PC-3 (cell line): ENCODE results near the gene CES3. TPM values are rescaled to one million over a fixed set of nuclear protein-coding genes. Genes with fewer than 3 reads are reported as not detected.

Experiments
- ATAC-seq: fragments of 200-7000 bp; cut with Tn5 transposase; 2 replicates; pipeline ENCODE4 v1.9.1; 2020; ENCODE audit warnings: mild to moderate bottlenecking, moderate library complexity
- BruUV-seq: library from RNA; stranded (reverse); fragments of 400-500 nt; replicated peaks from 2 replicates; lab custom pipeline; 2021; lab: Mats Ljungman, UMichigan
- CTCF ChIA-PET: fragments of 300-600 bp; sonication (Branson Sonifier 250); formaldehyde crosslinking; loops from one replicate; lab custom pipeline; 2022; ENCODE audit warnings: antibody characterized with exemption; lab: Charles Lee
- POLR2A ChIA-PET: fragments of 300-600 bp; sonication (Branson Sonifier 250); formaldehyde crosslinking; loops from one replicate; lab custom pipeline; 2022; ENCODE audit warnings: antibody characterized with exemption; ENCODE audit not compliant: unreplicated experiment; lab: Charles Lee
- DNase-seq: peaks from one replicate; pipeline ENCODE4 v3.0.0-alpha.2; 2015
- H2AFZ ChIP-seq: fragments of 300-600 bp; sonication (generic); 2 replicates; pipeline ENCODE4 v1.6.0; 2016; ENCODE audit warnings: antibody characterized with exemption, low read length
- H3F3A ChIP-seq: fragments of 300-600 bp; sonication (generic); one replicate; pipeline ENCODE4 v1.6.0; 2017; ENCODE audit warnings: antibody characterized with exemption, low read length, control low read depth, mild to moderate bottlenecking; ENCODE audit not compliant: unreplicated experiment
- H3K27ac ChIP-seq: fragments of 300-600 bp; sonication (generic); 2 replicates; pipeline ENCODE4 v1.5.1; 2016; ENCODE audit warnings: mild to moderate bottlenecking, low read length
- H3K27me3 ChIP-seq: fragments of 300-600 bp; sonication (generic); 2 replicates; pipeline ENCODE4 v1.6.1; 2016; ENCODE audit warnings: low read length, mixed read lengths
- H3K36me3 ChIP-seq: fragments of 300-600 bp; sonication (generic); 2 replicates; pipeline ENCODE4 v1.6.1; 2016; ENCODE audit warnings: low read depth, mixed run types, low read length, mixed read lengths
- H3K4me1 ChIP-seq: fragments of 300-600 bp; sonication (generic); 2 replicates; pipeline ENCODE4 v1.5.1; 2016; ENCODE audit warnings: low read length; ENCODE audit not compliant: insufficient read depth
- H3K4me2 ChIP-seq: fragments of 300-600 bp; sonication (generic); 2 replicates; pipeline ENCODE4 v1.6.0; 2016; ENCODE audit warnings: low read length
- H3K4me3 ChIP-seq: fragments of 300-600 bp; sonication (generic); 2 replicates; pipeline ENCODE4 v1.5.1; 2016; ENCODE audit warnings: mild to moderate bottlenecking, low read length, mixed read lengths
- H3K79me2 ChIP-seq: fragments of 300-600 bp; sonication (generic); 2 replicates; pipeline ENCODE4 v1.6.1; 2017; ENCODE audit warnings: low read length, mixed read lengths
- H3K9ac ChIP-seq: fragments of 300-600 bp; sonication (generic); 2 replicates; pipeline ENCODE4 v1.6.0; 2016; ENCODE audit warnings: mild to moderate bottlenecking, low read length
- H3K9me2 ChIP-seq: fragments of 300-600 bp; sonication (generic); replicated peaks from 2 replicates; pipeline ENCODE4 v1.6.1; 2016; ENCODE audit warnings: mixed run types, low read length, mixed read lengths
- H3K9me3 ChIP-seq: fragments of 300-600 bp; sonication (generic); 2 replicates; pipeline ENCODE4 v1.6.1; 2016; ENCODE audit warnings: low read length, mixed read lengths
- H4K20me1 ChIP-seq: fragments of 300-600 bp; sonication (generic); 2 replicates; pipeline ENCODE4 v1.6.1; 2016; ENCODE audit warnings: low read length, mixed read lengths
- CTCF ChIP-seq: fragments of 300-600 bp; sonication (generic); conservative IDR thresholded peaks from 2 replicates; pipeline ENCODE4 v1.5.1; 2017; ENCODE audit warnings: antibody characterized with exemption, low read depth, mild to moderate bottlenecking, low read length
- EZH2 ChIP-seq: fragments of 300-600 bp; sonication (generic); IDR thresholded peaks from one replicate; pipeline ENCODE4 v1.6.1; 2017; ENCODE audit warnings: antibody characterized with exemption, mild to moderate bottlenecking, low read length; ENCODE audit not compliant: unreplicated experiment
- EZH2phosphoT487 ChIP-seq: fragments of 300-600 bp; sonication (generic); IDR thresholded peaks from 2 replicates; pipeline ENCODE4 v1.6.1; 2018; ENCODE audit warnings: mild to moderate bottlenecking, antibody characterized with exemption, low read length, borderline replicate concordance
- intact Hi-C: fragments of 100-400 bp; cut with micrococcal nuclease; formaldehyde crosslinking; loops from 2 replicates; pipeline ENCODE4 v1.9.0; 2023
- total RNA-seq: library from RNA; depleted of rRNA; stranded (reverse); fragments of >200 nt; gene quantifications from 2 replicates; pipeline ENCODE4 v1.2.3, GENCODE V29; 2014

Gene CES3
- total RNA-seq, 1 experiment from 2014 or later, result 0.26 TPM

GRCh38 chr16:66961914-66962313 lies 848 bp downstream of the CES3 start:
- Histone ChIP-seq H3K4me1 (no peaks in the 10 kb centered on the region), H4K20me1 (no peaks in the 10 kb centered on the region), H3K79me2 (no peaks in the 10 kb centered on the region), H2AFZ (no peak overlapping the region), H3K36me3 (no peaks in the 10 kb centered on the region), H3K27ac (no peak overlapping the region), H3F3A (no peaks in the 10 kb centered on the region), H3K27me3 (no peaks in the 10 kb centered on the region), H3K4me3 (no peak overlapping the region), H3K4me2 (no peak overlapping the region), H3K9me3 (no peaks in the 10 kb centered on the region), H3K9me2 (no peaks in the 10 kb centered on the region), H3K9ac (no peak overlapping the region)
- POLR2A ChIA-PET, result no interaction called here
- no peak for TF ChIP-seq CTCF
- no peak for TF ChIP-seq EZH2phosphoT487
- no peak for TF ChIP-seq EZH2
- intact Hi-C loops, result no loop called here
- DNase-seq, result no peak
- no peak for ATAC-seq
- CTCF ChIA-PET, result no interaction called here
- no TSS peak for BruUV-seq

GRCh38 chr16:66964049-66964448 lies 3.0 kb downstream of the CES3 start:
- H3K9me2 ChIP-seq, result no peaks in the 10 kb centered on the region
- BruUV-seq, result no TSS peak
- no peaks in the 10 kb centered on the region for H3K27me3 ChIP-seq
- ATAC-seq, result no peak
- H3K79me2 ChIP-seq, result no peaks in the 10 kb centered on the region
- H3K4me2 ChIP-seq, result no peak overlapping the region
- no peak overlapping the region for H3K27ac ChIP-seq
- no peak overlapping the region for H3K4me3 ChIP-seq
- TF ChIP-seq EZH2, result no peak
- TF ChIP-seq EZH2phosphoT487, result no peak
- TF ChIP-seq CTCF, result no peak
- H3K9me3 ChIP-seq, result no peaks in the 10 kb centered on the region
- intact Hi-C loops, result no loop called here
- no peaks in the 10 kb centered on the region for H3K4me1 ChIP-seq
- CTCF ChIA-PET, result no interaction called here
- H2AFZ ChIP-seq, result no peak overlapping the region
- no peak overlapping the region for H3K9ac ChIP-seq
- no peaks in the 10 kb centered on the region for H3F3A ChIP-seq
- no peak for DNase-seq
- no peaks in the 10 kb centered on the region for H4K20me1 ChIP-seq
- no peaks in the 10 kb centered on the region for H3K36me3 ChIP-seq
- POLR2A ChIA-PET, result no interaction called here

GRCh38 chr16:66968847-66969246 lies 7.8 kb downstream of the CES3 start:
- Histone ChIP-seq H4K20me1 (no peaks in the 10 kb centered on the region), H3K36me3 (no peaks in the 10 kb centered on the region), H3K79me2 (no peaks in the 10 kb centered on the region), H3K4me3 (no peak overlapping the region), H2AFZ (no peak overlapping the region), H3K9ac (no peak overlapping the region), H3K4me2 (no peak overlapping the region), H3K27me3 (no peaks in the 10 kb centered on the region), H3K27ac (no peak overlapping the region), H3K4me1 (no peaks in the 10 kb centered on the region), H3K9me2 (no peaks in the 10 kb centered on the region), H3F3A (no peaks in the 10 kb centered on the region), H3K9me3 (no peaks in the 10 kb centered on the region)
- intact Hi-C loops, result no loop called here
- DNase-seq (no peak), ATAC-seq (no peak)
- ChIA-PET CTCF (no interaction called here), POLR2A (no interaction called here)
- TF ChIP-seq CTCF (no peak), EZH2 (no peak), EZH2phosphoT487 (no peak)
- no TSS peak for BruUV-seq
